PC-9 (cell line): Measurements from ENCODE around the gene PFKP. TPM values are rescaled to one million over a fixed set of nuclear protein-coding genes. Genes with fewer than 3 reads are reported as not detected.

Experiments used
- BruUV-seq: library from RNA; stranded (reverse); fragments of 400-500 nt; replicated peaks from 2 replicates; lab custom pipeline; 2021; lab: Mats Ljungman, UMichigan
- CTCF ChIA-PET: fragments of 300-600 bp; sonication (Branson Sonifier 250); formaldehyde crosslinking; loops from one replicate; lab custom pipeline; 2022; ENCODE audit warnings: antibody characterized with exemption; lab: Charles Lee
- POLR2A ChIA-PET: fragments of 300-600 bp; sonication (Branson Sonifier 250); formaldehyde crosslinking; loops from one replicate; lab custom pipeline; 2022; ENCODE audit warnings: antibody characterized with exemption; ENCODE audit not compliant: unreplicated experiment; lab: Charles Lee
- DNase-seq, 2 experiments: peaks; one replicate each; pipeline versions ENCODE4 v3.0.0 to v3.0.0-alpha.2; 2015 to 2022; ENCODE audit warnings: mixed read lengths in 1 of 2
- H2AFZ ChIP-seq: fragments of 200-600 bp; sonication (generic); 2 replicates; pipeline ENCODE4 v1.8.1; 2017; ENCODE audit warnings: antibody characterized with exemption
- H3F3A ChIP-seq: fragments of 200-600 bp; sonication (generic); 2 replicates; pipeline ENCODE4 v1.8.1; 2017; ENCODE audit warnings: antibody characterized with exemption, mild to moderate bottlenecking, low read depth; ENCODE audit not compliant: insufficient read depth
- H3K27ac ChIP-seq: fragments of 200-600 bp; sonication (generic); 2 replicates; pipeline ENCODE4 v1.6.1; 2016; ENCODE audit warnings: mixed run types
- H3K27me3 ChIP-seq: fragments of 200-600 bp; sonication (generic); 2 replicates; pipeline ENCODE4 v1.6.1; 2016; ENCODE audit warnings: low read depth, mixed run types; ENCODE audit not compliant: insufficient read depth
- H3K36me3 ChIP-seq: fragments of 200-600 bp; sonication (generic); 2 replicates; pipeline ENCODE4 v1.6.1; 2016; ENCODE audit warnings: low read depth, mixed run types
- H3K4me1 ChIP-seq: fragments of 200-600 bp; sonication (generic); replicated peaks from 2 replicates; pipeline ENCODE4 v1.6.1; 2016; ENCODE audit warnings: mixed run types; ENCODE audit not compliant: insufficient read depth
- H3K4me2 ChIP-seq: fragments of 200-600 bp; sonication (generic); 2 replicates; pipeline ENCODE4 v1.6.1; 2017; ENCODE audit warnings: mixed run types
- H3K4me3 ChIP-seq: fragments of 200-600 bp; sonication (generic); 2 replicates; pipeline ENCODE4 v1.6.1; 2016; ENCODE audit warnings: mixed run types
- H3K79me2 ChIP-seq: fragments of 200-600 bp; sonication (generic); 2 replicates; pipeline ENCODE4 v1.6.1; 2017; ENCODE audit warnings: low read depth, mixed run types
- H3K9me2 ChIP-seq: fragments of 200-600 bp; sonication (generic); 2 replicates; pipeline ENCODE4 v1.8.1; 2017; ENCODE audit warnings: mild to moderate bottlenecking; ENCODE audit not compliant: insufficient read depth
- H3K9me3 ChIP-seq: fragments of 200-600 bp; sonication (generic); 2 replicates; pipeline ENCODE4 v1.8.1; 2016; ENCODE audit warnings: low read depth; ENCODE audit not compliant: insufficient read depth
- H4K20me1 ChIP-seq: fragments of 200-600 bp; sonication (generic); 2 replicates; pipeline ENCODE4 v1.8.1; 2017; ENCODE audit not compliant: insufficient read depth
- CTCF ChIP-seq: fragments of 200-600 bp; sonication (generic); conservative IDR thresholded peaks from 2 replicates; pipeline ENCODE4 v1.6.1; 2017; ENCODE audit warnings: mixed run types, antibody characterized with exemption, mild to moderate bottlenecking, moderate library complexity
- EZH2 ChIP-seq: fragments of 200-600 bp; sonication (generic); IDR thresholded peaks from 2 replicates; pipeline ENCODE4 v1.8.0; 2017; ENCODE audit warnings: antibody characterized with exemption, low read depth
- intact Hi-C: fragments of 100-400 bp; cut with micrococcal nuclease; formaldehyde crosslinking; loops from one replicate; pipeline ENCODE4 v1.10.0; 2022; ENCODE audit not compliant: unreplicated experiment
- total RNA-seq: library from RNA; stranded (reverse); gene quantifications from 2 replicates; pipeline ENCODE4 v1.2.3, GENCODE V29; 2021

The PFKP gene
- total RNA-seq, 1 experiment from 2014 or later, result 234 TPM

GRCh38 chr10:3090914-3091787 is 23.8 kb downstream of the PFKP start:
- peaks cover 57% of the 10 kb centered on the region for H3K4me1 ChIP-seq
- intact Hi-C loops, result loop anchor here (1.0 kb wide), 3 partner anchors 16 to 45 kb away; no protein-coding TSS in a partner anchor

GRCh38 chr10:3091921-3092320 is 24.6 kb downstream of the PFKP start:
- CTCF ChIA-PET, result interaction anchor here (1.0 kb wide), 1 partner anchor 22 kb away, joined by 3 read pairs; no protein-coding TSS in a partner anchor
- POLR2A ChIA-PET, result interaction anchor here (0.6 to 1.2 kb wide), 2 partner anchors 46 to 48 kb away, joined by 4 to 5 read pairs; no protein-coding TSS in a partner anchor

More at GRCh38 chr10:3090914-3091787, 23.8 kb downstream of the PFKP start:
- no peaks in the 10 kb centered on the region for H3K27me3 ChIP-seq
- H3K9me3 ChIP-seq, result no peaks in the 10 kb centered on the region
- no TSS peak for BruUV-seq
- POLR2A ChIA-PET, result interaction anchor here (0.6 to 1.2 kb wide), 5 partner anchors 17 to 48 kb away, joined by 3 to 5 read pairs (median 4); no protein-coding TSS in a partner anchor
- H3K9me2 ChIP-seq, result no peaks in the 10 kb centered on the region
- peaks cover 43% of the 10 kb centered on the region for H3F3A ChIP-seq
- H2AFZ ChIP-seq, result no peak overlapping the region
- H4K20me1 ChIP-seq, result no peaks in the 10 kb centered on the region
- H3K27ac ChIP-seq, result peak overlapping the region; percentile 95
- peaks cover 66% of the 10 kb centered on the region for H3K79me2 ChIP-seq
- peak; percentile 86 to 96 for DNase-seq
- CTCF ChIA-PET, result interaction anchor here (1.0 kb wide), 1 partner anchor 21 kb away, joined by 3 read pairs; no protein-coding TSS in a partner anchor
- TF ChIP-seq EZH2 (no peak), CTCF (no peak)
- 0 out of 2 replicates have a peak, but pooled peaks cover 4% of the 10 kb centered on the region for H3K36me3 ChIP-seq
- H3K4me2 ChIP-seq, result peak overlapping the region; percentile 74
- peak overlapping the region; percentile 41; the same call in 1 of the 2 replicates for H3K4me3 ChIP-seq

More at GRCh38 chr10:3091921-3092320, 24.6 kb downstream of the PFKP start:
- no TSS peak for BruUV-seq
- Histone ChIP-seq H3K4me1 (peaks cover 64% of the 10 kb centered on the region), H3K4me2 (peak overlapping the region; percentile 74), H3F3A (peaks cover 48% of the 10 kb centered on the region), H3K4me3 (peak overlapping the region; percentile 6; the same call in 1 of the 2 replicates), H4K20me1 (no peaks in the 10 kb centered on the region), H3K9me2 (no peaks in the 10 kb centered on the region), H2AFZ (no peak overlapping the region), H3K36me3 (0 out of 2 replicates have a peak, but pooled peaks cover 4% of the 10 kb centered on the region), H3K79me2 (peaks cover 66% of the 10 kb centered on the region), H3K27me3 (no peaks in the 10 kb centered on the region), H3K9me3 (no peaks in the 10 kb centered on the region), H3K27ac (peak overlapping the region; percentile 95)
- no peak for TF ChIP-seq CTCF
- TF ChIP-seq EZH2, result no peak
- DNase-seq, result no peak
- intact Hi-C loops, result loop anchor here (1.0 kb wide), 3 partner anchors 15 to 46 kb away; no protein-coding TSS in a partner anchor
